Subcutaneous abdominal adipose tissue (tissue), 5 donors: Measurements from ENCODE around the gene ADCY3.

Experiments
- H3K27ac ChIP-seq: one replicate; pipeline ENCODE4 v1.7.0; 2013; ENCODE audit warnings: low read depth, mild to moderate bottlenecking, inconsistent platforms, low read length, moderate library complexity
- H3K27me3 ChIP-seq, 5 donors: one replicate each; pipeline ENCODE4 v1.7.0; 2013; ENCODE audit warnings: low read length in 5 of 5, inconsistent platforms in 1 of 5; ENCODE audit not compliant: control insufficient read depth in 5 of 5, insufficient read depth in 4 of 5
- H3K36me3 ChIP-seq, 5 donors: one replicate each; pipeline ENCODE4 v1.7.0; 2013; ENCODE audit warnings: low read length in 5 of 5; ENCODE audit not compliant: control insufficient read depth in 5 of 5, insufficient read depth in 5 of 5
- H3K4me1 ChIP-seq, 5 donors: one replicate each; pipeline ENCODE4 v1.7.0; 2013; ENCODE audit warnings: low read length in 5 of 5, mild to moderate bottlenecking in 3 of 5, moderate library complexity in 1 of 5; ENCODE audit not compliant: control insufficient read depth in 5 of 5, insufficient read depth in 5 of 5
- H3K4me3 ChIP-seq, 5 donors: one replicate each; pipeline ENCODE4 v1.7.0; 2013; ENCODE audit warnings: low read length in 5 of 5, low read depth in 1 of 5
- H3K9ac ChIP-seq, 5 donors: one replicate each; pipeline ENCODE4 v1.7.0; 2013; ENCODE audit warnings: low read length in 5 of 5, mild to moderate bottlenecking in 4 of 5, moderate library complexity in 3 of 5
- H3K9me3 ChIP-seq, 5 donors: one replicate each; pipeline ENCODE4 v1.7.0; 2013; ENCODE audit warnings: low read length in 5 of 5; ENCODE audit not compliant: control insufficient read depth in 5 of 5
- donor health status: healthy.
- donor health status: healthy.
- donor health status: healthy.
- donor health status: healthy.
- donor health status: healthy.

ADCY3 gene

DNA sequence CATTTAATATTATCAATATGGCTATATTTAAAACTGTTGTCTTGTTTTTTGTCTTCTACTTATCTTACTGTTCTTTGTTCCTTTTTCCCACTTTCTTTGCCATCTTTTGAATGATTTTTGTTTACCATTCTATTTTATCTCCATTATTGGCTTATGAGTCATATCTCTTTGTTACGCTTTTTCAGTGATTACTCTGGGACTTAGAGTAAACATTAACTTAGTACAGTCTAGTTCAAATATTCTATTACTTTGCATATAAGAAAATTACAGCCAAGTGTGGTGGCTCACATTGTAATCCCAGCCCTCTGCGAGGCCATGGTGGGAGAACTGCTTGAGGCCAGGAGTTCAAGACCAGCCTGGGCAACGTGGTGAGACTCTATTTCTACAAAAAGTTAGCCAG is 26.1 kb downstream of the ADCY3 start:
- H3K27ac ChIP-seq: no peak overlapping the region
- H3K4me3 ChIP-seq: no peak overlapping the region
- no peaks in the 10 kb centered on the region for H3K27me3 ChIP-seq
- no peaks in the 10 kb centered on the region for H3K36me3 ChIP-seq
- H3K9me3 ChIP-seq: peaks cover 2 to 15% (median 3%) of the 10 kb centered on the region in 5 donors
- H3K4me1 ChIP-seq: peaks cover 0 to 11% (median 3%) of the 10 kb centered on the region in 5 donors
- H3K9ac ChIP-seq: no peak overlapping the region

GRCh38 chr2:24892928-24893327 is 27.1 kb downstream of the ADCY3 start:
- Histone ChIP-seq H3K36me3 (no peaks in the 10 kb centered on the region), H3K4me1 (peaks cover 0 to under 1% (median 0%) of the 10 kb centered on the region in 5 donors)

GRCh38 chr2:24891201-24891600 is 28.8 kb downstream of the ADCY3 start:
- H3K4me3 ChIP-seq: no peak overlapping the region
- no peaks in the 10 kb centered on the region for H3K36me3 ChIP-seq
- H3K9me3 ChIP-seq: peaks cover 2 to 15% (median 3%) of the 10 kb centered on the region in 5 donors
- no peak overlapping the region for H3K27ac ChIP-seq
- peaks cover 0 to 12% (median 5%) of the 10 kb centered on the region in 5 donors for H3K4me1 ChIP-seq
- no peaks in the 10 kb centered on the region for H3K27me3 ChIP-seq
- no peak overlapping the region for H3K9ac ChIP-seq

More at GRCh38 chr2:24892928-24893327, 27.1 kb downstream of the ADCY3 start:
- peaks cover 2 to 15% (median 3%) of the 10 kb centered on the region in 5 donors for H3K9me3 ChIP-seq
- H3K4me3 ChIP-seq: no peak overlapping the region
- H3K27me3 ChIP-seq: no peaks in the 10 kb centered on the region
- H3K27ac ChIP-seq: no peak overlapping the region
- no peak overlapping the region for H3K9ac ChIP-seq

- Histone ChIP-seq H3K9me3 (peaks cover 0 to 6% (median 2%) of the 10 kb centered on the region in 5 donors), H3K27me3 (no peaks in the 10 kb centered on the region), H3K27ac (no peak overlapping the region)
Observed at GRCh38 chr2:24889221-24889620, 30.8 kb downstream of the ADCY3 start.

GRCh38 chr2:24888177-24888576 is 31.9 kb downstream of the ADCY3 start:
- Histone ChIP-seq H3K9me3 (peaks cover 0 to 4% (median 2%) of the 10 kb centered on the region in 5 donors), H3K27ac (no peak overlapping the region), H3K27me3 (no peaks in the 10 kb centered on the region), H3K36me3 (no peaks in the 10 kb centered on the region), H3K4me3 (no peak overlapping the region), H3K4me1 (peaks cover 0 to 24% (median 11%) of the 10 kb centered on the region in 5 donors), H3K9ac (no peak overlapping the region)

More at GRCh38 chr2:24889221-24889620, 30.8 kb downstream of the ADCY3 start:
- no peak overlapping the region for H3K4me3 ChIP-seq
- peaks cover 0 to 16% (median 5%) of the 10 kb centered on the region in 5 donors for H3K4me1 ChIP-seq
- no peaks in the 10 kb centered on the region for H3K36me3 ChIP-seq
- H3K9ac ChIP-seq: no peak overlapping the region

DNA sequence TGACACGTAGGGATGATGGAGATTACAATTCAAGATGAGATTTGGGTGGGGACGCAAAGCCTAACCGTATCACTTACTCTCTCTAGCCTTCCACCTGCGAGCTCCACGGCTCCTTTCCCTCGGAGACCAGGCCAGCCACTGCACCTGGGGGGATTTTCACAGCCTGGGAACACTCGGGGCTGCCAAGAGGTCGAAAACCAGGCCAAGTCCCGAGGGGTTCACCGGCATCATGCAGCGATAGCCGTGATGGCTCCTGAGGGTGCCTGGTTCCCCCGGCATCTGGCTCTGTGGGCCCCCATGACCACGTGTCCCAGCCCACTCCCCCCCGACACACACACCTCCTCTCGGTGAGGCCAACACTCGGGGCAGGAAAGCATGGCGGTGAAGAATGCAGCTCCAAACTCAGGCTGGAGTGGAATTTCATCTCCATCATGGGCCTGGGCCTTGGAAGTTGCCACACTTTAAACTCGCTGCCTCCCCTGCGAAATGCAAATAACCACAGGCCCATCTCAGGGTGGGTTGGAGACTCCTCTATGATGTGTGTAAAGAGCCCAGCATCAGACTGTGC is 32.6 kb downstream of the ADCY3 start:
- no peaks in the 10 kb centered on the region for H3K36me3 ChIP-seq
- H3K4me3 ChIP-seq: no peak overlapping the region
- no peak overlapping the region for H3K27ac ChIP-seq
- no peak overlapping the region for H3K9ac ChIP-seq
- peaks cover 0 to 4% (median 2%) of the 10 kb centered on the region in 5 donors for H3K9me3 ChIP-seq
- no peaks in the 10 kb centered on the region for H3K27me3 ChIP-seq
- H3K4me1 ChIP-seq: peaks cover 0 to 24% (median 11%) of the 10 kb centered on the region in 5 donors

- H3K4me3 ChIP-seq: peak overlapping the region in 2 of 5 donors; percentile 17 to 22
- no peaks in the 10 kb centered on the region for H3K27me3 ChIP-seq
- H3K9ac ChIP-seq: no peak overlapping the region
- H3K9me3 ChIP-seq: peaks cover 0 to 3% (median under 1%) of the 10 kb centered on the region in 5 donors
- H3K4me1 ChIP-seq: peaks cover 0 to 24% (median 11%) of the 10 kb centered on the region in 5 donors
- H3K27ac ChIP-seq: peak overlapping the region; percentile 30
- H3K36me3 ChIP-seq: no peaks in the 10 kb centered on the region
Observed at GRCh38 chr2:24886691-24887304, 33.2 kb downstream of the ADCY3 start.

GRCh38 chr2:24886126-24886501 is 33.9 kb downstream of the ADCY3 start:
- Histone ChIP-seq H3K9me3 (no peaks in the 10 kb centered on the region), H3K9ac (no peak overlapping the region), H3K27me3 (no peaks in the 10 kb centered on the region), H3K36me3 (no peaks in the 10 kb centered on the region), H3K4me1 (peaks cover 0 to 24% (median 12%) of the 10 kb centered on the region in 5 donors), H3K4me3 (peak overlapping the region in 1 of 5 donors; percentile 22), H3K27ac (peak overlapping the region; percentile 30)

GRCh38 chr2:24885221-24886125 is 34.6 kb downstream of the ADCY3 start:
- H3K27me3 ChIP-seq: no peaks in the 10 kb centered on the region
- H3K9ac ChIP-seq: no peak overlapping the region
- no peaks in the 10 kb centered on the region for H3K36me3 ChIP-seq
- H3K4me1 ChIP-seq: peaks cover 0 to 24% (median 12%) of the 10 kb centered on the region in 5 donors
- H3K9me3 ChIP-seq: no peaks in the 10 kb centered on the region
- H3K4me3 ChIP-seq: no peak overlapping the region
- H3K27ac ChIP-seq: no peak overlapping the region
